Transverse colon (tissue), 4 donors: Measurements from ENCODE around the gene NR1D2. TPM values are rescaled to one million over a fixed set of nuclear protein-coding genes. Genes with fewer than 3 reads are reported as not detected.

Experiments used
- DNase-seq: peaks from one replicate; pipeline ENCODE4 v3.0.0-alpha.2; 2019
- H3K27ac ChIP-seq, 4 donors: fragments of 200-600 bp; sonication (generic); 2 replicates each; pipeline ENCODE4 v1.5.1; 2016 to 2018; ENCODE audit warnings: inconsistent platforms in 4 of 4
- H3K27me3 ChIP-seq: fragments of 200-600 bp; sonication (generic); 2 replicates; pipeline ENCODE4 v1.5.1; 2017; ENCODE audit warnings: inconsistent platforms
- H3K36me3 ChIP-seq, 4 donors: fragments of 200-600 bp; sonication (generic); 2 replicates each; pipeline ENCODE4 v1.5.1; 2017 to 2019; ENCODE audit warnings: inconsistent platforms in 4 of 4
- H3K4me1 ChIP-seq, 4 donors: fragments of 200-600 bp; sonication (generic); 2 replicates each; pipeline ENCODE4 v1.5.1; 2017 to 2020; ENCODE audit warnings: inconsistent platforms in 4 of 4
- H3K4me3 ChIP-seq, 4 donors: fragments of 200-600 bp; sonication (generic); 1 replicate in 1 of 4; 2 replicates in 3 of 4; pipeline versions ENCODE4 v1.5.1 to v1.6.1; 2017 to 2019; ENCODE audit warnings: inconsistent platforms in 4 of 4
- H3K9me3 ChIP-seq, 2 donors: fragments of 200-600 bp; sonication (generic); 2 replicates each; pipeline ENCODE4 v1.5.1; 2017 to 2019; ENCODE audit warnings: inconsistent platforms in 2 of 2
- CTCF ChIP-seq, 5 experiments: fragments of 200-600 bp in 3 of 5; fragments of 450-650 bp in 2 of 5; sonication (generic) in 3 of 5; IDR thresholded peaks; 1 replicate in 2 of 5; 2 replicates in 3 of 5; pipeline ENCODE4 v1.5.1; 2016 to 2017; ENCODE audit warnings: antibody characterized with exemption in 5 of 5, inconsistent platforms in 3 of 5, mild to moderate bottlenecking in 2 of 5, moderate library complexity in 1 of 5
- EP300 ChIP-seq: sonication (generic); formaldehyde crosslinking; IDR thresholded peaks from one replicate; pipeline ENCODE4 v1.6.1; 2017; ENCODE audit warnings: antibody characterized with exemption, low read depth
- POLR2A ChIP-seq: fragments of 450-650 bp; IDR thresholded peaks from one replicate; pipeline ENCODE4 v1.6.1; 2016; ENCODE audit warnings: antibody characterized with exemption, mild to moderate bottlenecking, moderate library complexity
- POLR2AphosphoS5 ChIP-seq, 3 donors: sonication (generic); formaldehyde crosslinking; IDR thresholded peaks; one replicate each; pipeline ENCODE4 v1.6.1; 2016; ENCODE audit warnings: antibody characterized with exemption in 3 of 3
- WGBS, 2 donors: methylation state at CpG; one replicate each; pipeline ENCODE4 v1.1.5; 2018; ENCODE audit warnings: low coverage in 1 of 2; 5-methylcytosine and 5-hydroxymethylcytosine counted together
- in situ Hi-C, 4 donors: fragments of 200-750 bp; cut with MboI; loops; one replicate each; pipeline versions ENCODE4 v1.15.0 to v1.15.1; 2017; ENCODE audit warnings: low sequenced_read_pairs in 3 of 4, low pct_ligation_motif_present in 1 of 4, low pct_unique_long_range_greater_than_20kb in 1 of 4
- intact Hi-C: fragments of 100-400 bp; cut with DNase I; formaldehyde crosslinking; loops from one replicate; pipeline ENCODE4 v1.15.1; 2023; ENCODE audit warnings: low total_unique reads
- total RNA-seq, 4 donors: library from RNA; depleted of rRNA; stranded (reverse); fragments of >200 nt; gene quantifications; one replicate each; pipeline ENCODE4 v1.1.0, GENCODE V29; 2016

NR1D2 gene
- total RNA-seq, 4 donors from 2014 or later: 21.9 to 34.8 (median 26.9) TPM

GRCh38 chr3:23940775-23941174 is 4.3 kb upstream of the NR1D2 start:
- Histone ChIP-seq H3K27ac (no peak overlapping the region), H3K9me3 (no peaks in the 10 kb centered on the region), H3K4me3 (no peak overlapping the region), H3K27me3 (no peaks in the 10 kb centered on the region), H3K4me1 (peaks cover 0 to 9% (median 6%) of the 10 kb centered on the region in 4 donors), H3K36me3 (no peaks in the 10 kb centered on the region)
- no peak for DNase-seq
- intact Hi-C loops (no loop called here), in situ Hi-C loops (no loop called here)
- 85% methylated on average over 5 of the region's 5 CpGs for WGBS, 2 donors
- TF ChIP-seq CTCF (IDR thresholded peaks at IDR 0.05) (no peak), POLR2A (no peak), POLR2AphosphoS5 (IDR thresholded peaks at IDR 0.05) (no peak), EP300 (no peak)

GRCh38 chr3:23941440-23941839 is 3.6 kb upstream of the NR1D2 start:
- Histone ChIP-seq H3K27me3 (no peaks in the 10 kb centered on the region), H3K9me3 (no peaks in the 10 kb centered on the region), H3K36me3 (no peaks in the 10 kb centered on the region), H3K4me3 (no peak overlapping the region), H3K27ac (no peak overlapping the region), H3K4me1 (peaks cover 0 to 9% (median 7%) of the 10 kb centered on the region in 4 donors)
- 97% methylated on average over 4 of the region's 4 CpGs for WGBS, 2 donors
- intact Hi-C loops (no loop called here), in situ Hi-C loops (no loop called here)
- DNase-seq: no peak
- TF ChIP-seq EP300: no peak
- TF ChIP-seq POLR2AphosphoS5 (IDR thresholded peaks at IDR 0.05): no peak
- TF ChIP-seq CTCF (IDR thresholded peaks at IDR 0.05): no peak
- TF ChIP-seq POLR2A: no peak

GRCh38 chr3:23942546-23942945 is 2.5 kb upstream of the NR1D2 start:
- intact Hi-C loops (no loop called here), in situ Hi-C loops (no loop called here)
- Histone ChIP-seq H3K4me1 (peaks cover under 1 to 20% (median 17%) of the 10 kb centered on the region in 4 donors), H3K9me3 (no peaks in the 10 kb centered on the region), H3K27me3 (no peaks in the 10 kb centered on the region), H3K4me3 (no peak overlapping the region), H3K27ac (no peak overlapping the region), H3K36me3 (no peaks in the 10 kb centered on the region)
- WGBS, 2 donors: 84 to 93% methylated on average over 3 to 11 of the region's 11 CpGs
- no peak for DNase-seq
- no peak for TF ChIP-seq CTCF (IDR thresholded peaks at IDR 0.05)
- TF ChIP-seq POLR2A: no peak
- TF ChIP-seq POLR2AphosphoS5 (IDR thresholded peaks at IDR 0.05): no peak
- TF ChIP-seq EP300: no peak

GRCh38 chr3:23944007-23944783 is 891 bp upstream of the NR1D2 start:
- Histone ChIP-seq H3K27ac (peak overlapping the region; percentile 99 to 100 (median 100)), H3K36me3 (no peaks in the 10 kb centered on the region), H3K4me3 (peak overlapping the region; percentile 77 to 99 (median 88)), H3K27me3 (no peaks in the 10 kb centered on the region), H3K4me1 (peaks cover 6 to 36% (median 26%) of the 10 kb centered on the region in 4 donors), H3K9me3 (no peaks in the 10 kb centered on the region)
- 9 to 13% methylated on average over 13 of the region's 13 CpGs for WGBS, 2 donors
- TF ChIP-seq EP300: no peak
- no peak for TF ChIP-seq POLR2A
- TF ChIP-seq POLR2AphosphoS5 (IDR thresholded peaks at IDR 0.05): no peak
- no peak for TF ChIP-seq CTCF (IDR thresholded peaks at IDR 0.05)
- in situ Hi-C loops: no loop called here
- intact Hi-C loops: no loop called here
- no peak for DNase-seq
